Islet of Langerhans (tissue), 1 donor: ENCODE measurements around the gene THOC5.
"Not testable (repeated sequence)": the region's sequence is repeated elsewhere in the genome, so short reads cannot be mapped to it uniquely, and the experiment has no call there.

ENCODE experiments used
- FAIRE-seq: peaks from one replicate; lab custom pipeline; 2011; peaks lifted over from hg19 to GRCh38; lab: Jason Lieb, UNC

THOC5 gene

GRCh38 chr22:29509298-29509697, 44.3 kb downstream of the THOC5 start:
- no peak for FAIRE-seq

GRCh38 chr22:29503811-29504372, 49.7 kb downstream of the THOC5 start:
- no peak for FAIRE-seq

- FAIRE-seq: no peak
Measured at GRCh38 chr22:29499852-29500251, 53.7 kb downstream of the THOC5 start.

GRCh38 chr22:29493636-29494035, 59.9 kb downstream of the THOC5 start:
- no peak for FAIRE-seq

- FAIRE-seq: no peak
Measured at GRCh38 chr22:29491012-29491411, 62.5 kb downstream of the THOC5 start.

- not testable (repeated sequence) for FAIRE-seq
Measured at GRCh38 chr22:29489127-29489780, 64.3 kb downstream of the THOC5 start.

- FAIRE-seq: no peak
Measured at GRCh38 chr22:29487426-29487986, 66.1 kb downstream of the THOC5 start.

- FAIRE-seq: no peak
Measured at GRCh38 chr22:29485448-29485847, 68.1 kb downstream of the THOC5 start.

GRCh38 chr22:29484642-29485041, 68.9 kb downstream of the THOC5 start:
- FAIRE-seq: no peak

GRCh38 chr22:29483254-29483653, 70.3 kb downstream of the THOC5 start:
- no peak for FAIRE-seq

GRCh38 chr22:29482726-29483125, 70.8 kb downstream of the THOC5 start:
- FAIRE-seq: no peak

GRCh38 chr22:29482253-29482652, 71.3 kb downstream of the THOC5 start:
- FAIRE-seq: no peak

GRCh38 chr22:29481265-29482000, 72.1 kb downstream of the THOC5 start:
- no peak for FAIRE-seq

GRCh38 chr22:29480512-29481264, 72.9 kb downstream of the THOC5 start:
- no peak for FAIRE-seq

- FAIRE-seq: no peak
Measured at GRCh38 chr22:29480262-29480511, 73.4 kb downstream of the THOC5 start.

- no peak for FAIRE-seq
Measured at GRCh38 chr22:29479417-29480261, 73.9 kb downstream of the THOC5 start, which contains the start of gene NEFH. TSS of gene NEFH (plus strand) at chr22:29480218. CDS start at chr22:29480263, 45 bp downstream.

- no peak for FAIRE-seq
Measured at GRCh38 chr22:29478326-29479276, 75.0 kb downstream of the THOC5 start.

GRCh38 chr22:29477723-29478318, 75.7 kb downstream of the THOC5 start:
- FAIRE-seq: no peak

- no peak for FAIRE-seq
Measured at GRCh38 chr22:29476116-29476515, 77.4 kb downstream of the THOC5 start.

GRCh38 chr22:29475550-29475949, 78.0 kb downstream of the THOC5 start:
- FAIRE-seq: no peak
